HepG2 (cell line): Measurements from ENCODE around the gene CHRNB2. TPM values are rescaled to one million over a fixed set of nuclear protein-coding genes. Genes with fewer than 3 reads are reported as not detected.

ENCODE experiments used
- ATAC-seq: fragments of 200-7000 bp; cut with Tn5 transposase; 3 replicates; pipeline ENCODE4 v1.9.1; 2020; ENCODE audit warnings: mild to moderate bottlenecking, moderate library complexity
- BruUV-seq: library from RNA; stranded (reverse); fragments of 400-500 nt; replicated peaks from 2 replicates; lab custom pipeline; 2021; lab: Mats Ljungman, UMichigan
- CTCF ChIA-PET: fragments of 300-600 bp; formaldehyde crosslinking; extraction: SDS; loops from one replicate; lab custom pipeline; 2021; ENCODE audit warnings: low total read pairs, inconsistent platforms, low intra/inter-chr PET ratio; lab: Yijun Ruan, JAX
- POLR2A ChIA-PET: fragments of 350-600 bp; sonication (Branson Sonifier 250); formaldehyde crosslinking; loops from one replicate; lab custom pipeline; 2020; ENCODE audit warnings: antibody characterized with exemption, inconsistent platforms; lab: Yijun Ruan, JAX
- DNase-seq: peaks from one replicate; pipeline ENCODE4 v3.0.0-alpha.2; 2015; ENCODE audit warnings: low spot score
- FAIRE-seq: peaks from 3 replicates; lab custom pipeline; 2011; peaks lifted over from hg19 to GRCh38; lab: Jason Lieb, UNC
- H2AFZ ChIP-seq: one replicate; pipeline ENCODE4 v1.6.1; 2011; ENCODE audit warnings: low read length, inconsistent platforms
- H3K27ac ChIP-seq: fragments of 300-600 bp; 3 replicates; pipeline ENCODE4 v1.8.0; 2011; ENCODE audit warnings: mixed run types, mild to moderate bottlenecking, mixed read lengths, low read length, inconsistent platforms; ENCODE audit not compliant: insufficient read depth; ENCODE audit errors: extremely low read length
- H3K27me3 ChIP-seq, 2 experiments: fragments of 200-600 bp in 1 of 2; 2 replicates in 1 of 2; 3 replicates in 1 of 2; pipeline versions ENCODE4 v1.6.0 to v1.8.0; 2011; ENCODE audit warnings: low read length in 2 of 2, mild to moderate bottlenecking in 2 of 2, moderate library complexity in 2 of 2, inconsistent platforms in 1 of 2; ENCODE audit not compliant: insufficient read depth in 2 of 2, control insufficient read depth in 1 of 2
- H3K36me3 ChIP-seq, 2 experiments: fragments of 200-600 bp in 1 of 2; replicated peaks in 1 of 2; 2 replicates in 1 of 2; 3 replicates in 1 of 2; pipeline versions ENCODE4 v1.5.1 to v1.8.0; 2011; ENCODE audit warnings: low read length in 2 of 2, inconsistent platforms in 1 of 2; ENCODE audit not compliant: insufficient read depth in 2 of 2, control insufficient read depth in 1 of 2
- H3K4me1 ChIP-seq: 2 replicates; pipeline ENCODE4 v1.5.1; 2012; ENCODE audit warnings: low read length, inconsistent platforms; ENCODE audit not compliant: insufficient read depth
- H3K4me2 ChIP-seq: 2 replicates; pipeline ENCODE4 v1.6.0; 2011; ENCODE audit warnings: low read depth, low read length, inconsistent platforms
- H3K4me3 ChIP-seq, 3 experiments: fragments of 200-600 bp in 1 of 3; sonication (generic), shearing (Covaris generic) in 1 of 3; replicated peaks in 1 of 3; 2 replicates each; pipeline ENCODE4 v1.5.1; 2011 to 2016; ENCODE audit warnings: low read length in 3 of 3, inconsistent platforms in 2 of 3, low read depth in 2 of 3, mild to moderate bottlenecking in 2 of 3, control low read depth in 1 of 3, mixed read lengths in 1 of 3; ENCODE audit not compliant: insufficient read depth in 1 of 3
- H3K79me2 ChIP-seq: one replicate; pipeline ENCODE4 v1.6.1; 2011; ENCODE audit warnings: low read length, inconsistent platforms; ENCODE audit not compliant: insufficient read depth
- H3K9ac ChIP-seq: 2 replicates; pipeline ENCODE4 v1.6.0; 2011; ENCODE audit warnings: mild to moderate bottlenecking, low read depth, low read length, inconsistent platforms; ENCODE audit not compliant: insufficient read depth
- H3K9me3 ChIP-seq: 2 replicates; pipeline ENCODE4 v1.5.1; 2012; ENCODE audit warnings: mild to moderate bottlenecking, low read length
- H4K20me1 ChIP-seq: 2 replicates; pipeline ENCODE4 v1.6.0; 2011; ENCODE audit warnings: inconsistent platforms, mild to moderate bottlenecking, low read length, moderate library complexity; ENCODE audit not compliant: insufficient read depth
- DNMT1 ChIP-seq: sonication (generic); formaldehyde crosslinking; IDR thresholded peaks from 2 replicates; pipeline ENCODE4 v1.5.1; 2020; ENCODE audit warnings: mild to moderate bottlenecking, missing genetic modification reagents
- FOXO1 ChIP-seq: sonication (generic); formaldehyde crosslinking; IDR thresholded peaks from 2 replicates; pipeline ENCODE4 v1.4.0; 2020; ENCODE audit warnings: missing genetic modification reagents
- GFI1 ChIP-seq: sonication (generic); formaldehyde crosslinking; IDR thresholded peaks from 2 replicates; pipeline ENCODE4 v1.5.0; 2020; ENCODE audit warnings: missing genetic modification reagents, mild to moderate bottlenecking, borderline replicate concordance
- STAT5B ChIP-seq: sonication (generic); formaldehyde crosslinking; IDR thresholded peaks from 2 replicates; pipeline ENCODE4 v1.4.0; 2020; ENCODE audit warnings: missing genetic modification reagents
- TCF12 ChIP-seq, 2 experiments: fragments of 450-650 bp in 1 of 2; sonication (generic) in 1 of 2; formaldehyde crosslinking in 1 of 2; IDR thresholded peaks; 2 replicates each; pipeline versions ENCODE4 v1.6.1 to v1.8.0; 2017 to 2022; ENCODE audit warnings: antibody characterized with exemption in 1 of 2, mild to moderate bottlenecking in 1 of 2, missing genetic modification reagents in 1 of 2, moderate library complexity in 1 of 2
- ZFY ChIP-seq: sonication (generic); formaldehyde crosslinking; IDR thresholded peaks from 2 replicates; pipeline ENCODE4 v1.4.0; 2020; ENCODE audit warnings: missing genetic modification reagents
- ZNF17 ChIP-seq: sonication (generic); formaldehyde crosslinking; IDR thresholded peaks from 2 replicates; pipeline ENCODE4 v1.5.0; 2020; ENCODE audit warnings: mild to moderate bottlenecking, missing genetic modification reagents
- ZNF615 ChIP-seq: sonication (generic); formaldehyde crosslinking; IDR thresholded peaks from 2 replicates; pipeline ENCODE4 v1.5.0; 2020; ENCODE audit warnings: mild to moderate bottlenecking, missing genetic modification reagents, borderline replicate concordance
- ZNF747 ChIP-seq: sonication (generic); formaldehyde crosslinking; IDR thresholded peaks from 2 replicates; pipeline ENCODE4 v1.8.1; 2023; ENCODE audit warnings: missing genetic modification reagents, mild to moderate bottlenecking, borderline replicate concordance
- WGBS: methylation state at CpG from one replicate; pipeline ENCODE4 v1.1.6; 2017; ENCODE audit warnings: low lambda C conversion rate; 5-methylcytosine and 5-hydroxymethylcytosine counted together
- in situ Hi-C: cut with HindIII; loops from 2 replicates; pipeline ENCODE4 v1.10.0; 2017; ENCODE audit warnings: low pct_unique_long_range_greater_than_20kb; ENCODE audit not compliant: extremely low pct_ligation_motif_present
- intact Hi-C: fragments of 100-400 bp; cut with micrococcal nuclease; formaldehyde crosslinking; loops from one replicate; pipeline ENCODE4 v1.10.0; 2022; ENCODE audit not compliant: unreplicated experiment
- polyA plus RNA-seq, 8 experiments: library from polyadenylated mRNA; depleted of rRNA in 3 of 8; stranded (reverse) in 7 of 8; unstranded in 1 of 8; fragments of >200 nt; fragmentation: Illumina TruSeq in 4 of 8; extraction: Trizol in 4 of 8; gene quantifications; 2 replicates each; pipeline versions ENCODE4 v1.2.1 to v1.2.3, GENCODE V29; 2011 to 2016; ENCODE audit warnings: low read depth in 4 of 8, missing spikeins in 1 of 8, mixed read lengths in 1 of 8; ENCODE audit not compliant: insufficient read depth in 1 of 8
- total RNA-seq, 5 experiments: library from RNA; depleted of rRNA; stranded (reverse); fragments of >200 nt; fragmentation: Illumina TruSeq; extraction: Trizol; gene quantifications; 2 replicates each; pipeline ENCODE4 v1.2.3, GENCODE V29; 2016; ENCODE audit warnings: low read depth in 1 of 5
- TF ChIP-seq, protein P1 (sequence below): sonication (generic); formaldehyde crosslinking; IDR thresholded peaks from 2 replicates; pipeline ENCODE4 v1.5.0; 2020; ENCODE audit warnings: mild to moderate bottlenecking, missing genetic modification reagents
- TF ChIP-seq, protein P2 (sequence below): sonication (generic); formaldehyde crosslinking; IDR thresholded peaks from 2 replicates; pipeline ENCODE4 v1.5.0; 2020; ENCODE audit warnings: missing genetic modification reagents
- TF ChIP-seq, protein P3 (sequence below): sonication (generic); formaldehyde crosslinking; IDR thresholded peaks from 2 replicates; pipeline ENCODE4 v1.8.1; 2023; ENCODE audit warnings: mild to moderate bottlenecking, inconsistent platforms, moderate library complexity, missing genetic modification reagents, borderline replicate concordance
- TF ChIP-seq, protein P4 (sequence below): sonication (generic); formaldehyde crosslinking; IDR thresholded peaks from 2 replicates; pipeline ENCODE4 v1.9.0; 2022; ENCODE audit warnings: missing genetic modification reagents, mild to moderate bottlenecking, borderline replicate concordance
- TF ChIP-seq, protein P5 (sequence below): sonication (generic); formaldehyde crosslinking; IDR thresholded peaks from 2 replicates; pipeline ENCODE4 v1.4.0; 2020; ENCODE audit warnings: missing genetic modification reagents

Gene CHRNB2
- total and polyA plus RNA-seq, 2 of the 13 experiments (the other 11 are each of a cell fraction or from before 2014, with no cell fraction given): 0.03 to 0.07 TPM

DNA sequence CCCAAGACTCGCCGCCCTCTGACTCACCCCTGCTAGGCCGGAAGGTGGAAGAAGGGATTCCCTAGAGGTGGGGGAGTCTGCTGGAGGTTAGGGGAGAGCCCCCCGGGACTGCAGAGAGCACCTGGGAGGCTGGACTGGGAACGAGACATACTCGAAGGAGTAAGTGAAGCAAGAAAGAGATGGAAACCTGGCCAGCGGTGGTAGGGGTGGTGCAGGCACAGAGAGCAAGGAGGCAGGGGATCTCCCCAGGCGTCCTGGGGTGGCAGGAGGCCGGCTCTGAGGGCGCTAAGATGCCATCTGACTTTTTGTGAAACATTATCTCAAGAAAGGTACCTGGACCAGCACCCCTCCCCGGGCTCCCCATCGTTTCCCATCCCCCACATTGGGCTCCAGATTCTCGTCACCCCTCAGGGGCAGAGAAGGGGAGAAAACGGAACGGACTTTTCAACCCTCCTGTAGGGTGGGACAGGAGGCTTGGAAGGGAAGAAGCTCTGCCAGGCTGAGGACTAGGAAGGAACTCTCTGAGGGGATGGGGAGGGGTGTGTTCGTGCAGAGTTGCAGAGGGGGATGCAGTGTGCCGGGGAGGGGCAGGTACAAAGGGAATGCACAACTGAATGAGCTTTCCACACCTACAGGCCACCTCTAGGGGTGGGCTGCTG is 708 bp downstream of the CHRNB2 start:
- 32% methylated on average over 16 of the region's 17 CpGs for WGBS
- Histone ChIP-seq H3K9me3 (no peaks in the 10 kb centered on the region), H3K4me1 (no peaks in the 10 kb centered on the region), H3K79me2 (no peaks in the 10 kb centered on the region), H3K27me3 (peaks cover 3 to 22% of the 10 kb centered on the region in 2 experiments; a peak in 3 of 5 replicates), H3K4me3 (peak overlapping the region in 1 of 3 experiments; percentile 47; a peak in 2 of 6 replicates), H4K20me1 (peaks cover 5% of the 10 kb centered on the region; the same call in 1 of the 2 replicates), H3K27ac (no peak overlapping the region), H3K9ac (no peak overlapping the region), H3K36me3 (no peaks in the 10 kb centered on the region), H3K4me2 (peak overlapping the region; percentile 49), H2AFZ (no peak overlapping the region)
- in situ Hi-C loops (loop anchor here (10.0 kb wide), 2 partner anchors 197 to 307 kb away; partner anchors contain the start of gene KCNN3), intact Hi-C loops (no loop called here)
- ATAC-seq (no peak), DNase-seq (no peak), FAIRE-seq (no peak)
- CTCF ChIA-PET: no interaction called here
- POLR2A ChIA-PET: interaction anchor here (0.7 to 1.5 kb wide), 4 partner anchors 9 to 23 kb away, joined by 3 to 6 read pairs (median 3); no protein-coding TSS in a partner anchor
- no TSS peak for BruUV-seq
- TF ChIP-seq STAT5B (CRISPR knock-in tag): no peak
- 0 out of 2 replicates have a peak, but pooled peaks have one; percentile 20 for TF ChIP-seq GFI1 (CRISPR knock-in tag)
- TF ChIP-seq, protein P1, sequence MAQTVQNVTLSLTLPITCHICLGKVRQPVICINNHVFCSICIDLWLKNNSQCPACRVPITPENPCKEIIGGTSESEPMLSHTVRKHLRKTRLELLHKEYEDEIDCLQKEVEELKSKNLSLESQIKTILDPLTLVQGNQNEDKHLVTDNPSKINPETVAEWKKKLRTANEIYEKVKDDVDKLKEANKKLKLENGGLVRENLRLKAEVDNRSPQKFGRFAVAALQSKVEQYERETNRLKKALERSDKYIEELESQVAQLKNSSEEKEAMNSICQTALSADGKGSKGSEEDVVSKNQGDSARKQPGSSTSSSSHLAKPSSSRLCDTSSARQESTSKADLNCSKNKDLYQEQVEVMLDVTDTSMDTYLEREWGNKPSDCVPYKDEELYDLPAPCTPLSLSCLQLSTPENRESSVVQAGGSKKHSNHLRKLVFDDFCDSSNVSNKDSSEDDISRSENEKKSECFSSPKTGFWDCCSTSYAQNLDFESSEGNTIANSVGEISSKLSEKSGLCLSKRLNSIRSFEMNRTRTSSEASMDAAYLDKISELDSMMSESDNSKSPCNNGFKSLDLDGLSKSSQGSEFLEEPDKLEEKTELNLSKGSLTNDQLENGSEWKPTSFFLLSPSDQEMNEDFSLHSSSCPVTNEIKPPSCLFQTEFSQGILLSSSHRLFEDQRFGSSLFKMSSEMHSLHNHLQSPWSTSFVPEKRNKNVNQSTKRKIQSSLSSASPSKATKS (CRISPR knock-in tag): peak; percentile 30; the same call in 1 of the 2 replicates
- TF ChIP-seq ZFY (CRISPR knock-in tag): no peak
- no peak for TF ChIP-seq DNMT1 (CRISPR knock-in tag)
- TF ChIP-seq, protein P2, sequence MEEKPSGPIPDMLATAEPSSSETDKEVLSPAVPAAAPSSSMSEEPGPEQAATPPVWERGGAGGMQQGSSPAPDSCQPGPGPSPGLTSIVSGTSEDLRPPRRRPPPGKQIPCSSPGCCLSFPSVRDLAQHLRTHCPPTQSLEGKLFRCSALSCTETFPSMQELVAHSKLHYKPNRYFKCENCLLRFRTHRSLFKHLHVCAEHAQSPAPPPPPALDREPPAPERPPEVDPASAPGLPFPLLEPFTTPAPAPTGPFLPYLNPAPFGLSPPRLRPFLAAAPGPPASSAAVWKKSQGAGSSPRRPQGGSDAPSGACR (CRISPR knock-in tag): no peak
- TF ChIP-seq FOXO1: 0 out of 2 replicates have a peak, but pooled peaks have one; percentile 1
- 0 out of 2 replicates have a peak, but pooled peaks have one; percentile 50 for TF ChIP-seq ZNF615 (CRISPR knock-in tag)
- TF ChIP-seq, protein P3, sequence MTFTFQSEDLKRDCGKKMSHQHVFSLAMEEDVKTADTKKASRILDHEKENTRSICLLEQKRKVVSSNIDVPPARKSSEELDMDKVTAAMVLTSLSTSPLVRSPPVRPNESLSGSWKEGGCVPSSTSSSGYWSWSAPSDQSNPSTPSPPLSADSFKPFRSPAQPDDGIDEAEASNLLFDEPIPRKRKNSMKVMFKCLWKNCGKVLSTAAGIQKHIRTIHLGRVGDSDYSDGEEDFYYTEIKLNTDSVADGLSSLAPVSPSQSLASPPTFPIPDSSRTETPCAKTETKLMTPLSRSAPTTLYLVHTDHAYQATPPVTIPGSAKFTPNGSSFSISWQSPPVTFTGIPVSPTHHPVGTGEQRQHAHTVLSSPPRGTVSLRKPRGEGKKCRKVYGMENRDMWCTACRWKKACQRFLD (CRISPR knock-in tag): 0 out of 2 replicates have a peak, but pooled peaks have one; percentile 9
- no peak for TF ChIP-seq TCF12 (IDR thresholded peaks at IDR 0.05)
- no peak for TF ChIP-seq TCF12 (CRISPR knock-in tag; IDR thresholded peaks at IDR 0.05)
- TF ChIP-seq, protein P4, sequence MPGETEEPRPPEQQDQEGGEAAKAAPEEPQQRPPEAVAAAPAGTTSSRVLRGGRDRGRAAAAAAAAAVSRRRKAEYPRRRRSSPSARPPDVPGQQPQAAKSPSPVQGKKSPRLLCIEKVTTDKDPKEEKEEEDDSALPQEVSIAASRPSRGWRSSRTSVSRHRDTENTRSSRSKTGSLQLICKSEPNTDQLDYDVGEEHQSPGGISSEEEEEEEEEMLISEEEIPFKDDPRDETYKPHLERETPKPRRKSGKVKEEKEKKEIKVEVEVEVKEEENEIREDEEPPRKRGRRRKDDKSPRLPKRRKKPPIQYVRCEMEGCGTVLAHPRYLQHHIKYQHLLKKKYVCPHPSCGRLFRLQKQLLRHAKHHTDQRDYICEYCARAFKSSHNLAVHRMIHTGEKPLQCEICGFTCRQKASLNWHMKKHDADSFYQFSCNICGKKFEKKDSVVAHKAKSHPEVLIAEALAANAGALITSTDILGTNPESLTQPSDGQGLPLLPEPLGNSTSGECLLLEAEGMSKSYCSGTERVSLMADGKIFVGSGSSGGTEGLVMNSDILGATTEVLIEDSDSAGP (CRISPR knock-in tag): peak; percentile 50; the same call in 1 of the 2 replicates
- 0 out of 2 replicates have a peak, but pooled peaks have one; percentile 5 for TF ChIP-seq ZNF747
- TF ChIP-seq ZNF17: peak; percentile 86; the same call in 1 of the 2 replicates
- TF ChIP-seq, protein P5, sequence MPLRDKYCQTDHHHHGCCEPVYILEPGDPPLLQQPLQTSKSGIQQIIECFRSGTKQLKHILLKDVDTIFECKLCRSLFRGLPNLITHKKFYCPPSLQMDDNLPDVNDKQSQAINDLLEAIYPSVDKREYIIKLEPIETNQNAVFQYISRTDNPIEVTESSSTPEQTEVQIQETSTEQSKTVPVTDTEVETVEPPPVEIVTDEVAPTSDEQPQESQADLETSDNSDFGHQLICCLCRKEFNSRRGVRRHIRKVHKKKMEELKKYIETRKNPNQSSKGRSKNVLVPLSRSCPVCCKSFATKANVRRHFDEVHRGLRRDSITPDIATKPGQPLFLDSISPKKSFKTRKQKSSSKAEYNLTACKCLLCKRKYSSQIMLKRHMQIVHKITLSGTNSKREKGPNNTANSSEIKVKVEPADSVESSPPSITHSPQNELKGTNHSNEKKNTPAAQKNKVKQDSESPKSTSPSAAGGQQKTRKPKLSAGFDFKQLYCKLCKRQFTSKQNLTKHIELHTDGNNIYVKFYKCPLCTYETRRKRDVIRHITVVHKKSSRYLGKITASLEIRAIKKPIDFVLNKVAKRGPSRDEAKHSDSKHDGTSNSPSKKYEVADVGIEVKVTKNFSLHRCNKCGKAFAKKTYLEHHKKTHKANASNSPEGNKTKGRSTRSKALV (CRISPR knock-in tag): no peak
